ENCODE results near the gene CD4.
"Not testable (repeated sequence)": the region's sequence is repeated elsewhere in the genome, so short reads cannot be mapped to it uniquely, and the experiment has no call there.

Gene CD4

DNA sequence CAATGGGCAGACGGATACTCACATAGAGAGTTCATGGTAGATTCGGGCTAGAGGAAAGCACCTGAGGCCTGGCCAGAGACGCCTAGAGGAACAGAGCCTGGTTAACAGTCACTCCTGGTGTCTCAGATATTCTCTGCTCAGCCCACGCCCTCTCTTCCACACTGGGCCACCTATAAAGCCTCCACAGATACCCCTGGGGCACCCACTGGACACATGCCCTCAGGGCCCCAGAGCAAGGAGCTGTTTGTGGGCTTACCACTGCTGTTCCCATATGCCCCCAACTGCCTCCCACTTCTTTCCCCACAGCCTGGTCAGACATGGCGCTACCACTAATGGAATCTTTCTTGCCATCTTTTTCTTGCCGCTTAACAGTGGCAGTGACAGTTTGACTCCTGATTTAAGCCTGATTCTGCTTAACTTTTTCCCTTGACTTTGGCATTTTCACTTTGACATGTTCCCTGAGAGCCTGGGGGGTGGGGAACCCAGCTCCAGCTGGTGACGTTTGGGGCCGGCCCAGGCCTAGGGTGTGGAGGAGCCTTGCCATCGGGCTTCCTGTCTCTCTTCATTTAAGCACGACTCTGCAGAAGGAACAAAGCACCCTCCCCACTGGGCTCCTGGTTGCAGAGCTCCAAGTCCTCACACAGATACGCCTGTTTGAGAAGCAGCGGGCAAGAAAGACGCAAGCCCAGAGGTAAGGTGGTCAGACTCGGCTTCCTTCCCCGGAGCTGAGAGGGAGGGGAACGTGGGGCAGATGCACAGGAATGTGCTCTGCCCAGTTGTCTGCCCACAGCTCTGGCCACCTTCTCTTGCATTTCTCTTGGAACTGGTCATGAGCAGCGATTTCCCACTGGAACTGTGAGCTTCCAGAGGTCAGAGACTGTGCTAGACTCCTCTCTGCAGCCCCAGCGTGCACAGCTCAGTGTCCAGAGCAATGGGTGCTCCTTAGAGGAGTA, at the start of gene CD4:
Gene CD4, plus strand, starts transcription at position 557 of the 953 bp plus-strand sequence. CDS start 10,611 bp downstream, outside the sequence.
- DNase-seq (ENCODE audit: low read depth in 2 of 2) = peak; percentile 74 to 83

DNA sequence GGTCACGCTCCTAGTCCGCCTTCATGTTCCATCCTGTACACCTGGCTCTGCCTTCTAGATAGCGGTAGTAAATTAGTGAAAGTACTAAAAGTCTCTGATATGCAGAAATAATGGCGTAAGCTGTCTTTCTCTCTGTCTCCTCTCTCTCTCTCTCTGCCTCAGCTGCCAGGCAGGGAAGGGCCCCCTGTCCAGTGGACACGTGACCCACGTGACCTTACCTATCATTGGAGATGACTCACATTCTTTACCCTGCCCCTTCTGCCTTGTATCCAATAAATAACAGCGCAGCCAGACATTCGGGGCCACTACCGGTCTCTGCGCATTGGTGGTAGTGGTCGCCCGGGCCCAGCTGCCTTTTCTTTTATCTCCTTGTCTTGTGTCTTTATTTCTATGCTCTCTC, 47.2 kb upstream of the CD4 start:
- not testable (repeated sequence) for DNase-seq (ENCODE audit: low read depth in 2 of 2)

DNA sequence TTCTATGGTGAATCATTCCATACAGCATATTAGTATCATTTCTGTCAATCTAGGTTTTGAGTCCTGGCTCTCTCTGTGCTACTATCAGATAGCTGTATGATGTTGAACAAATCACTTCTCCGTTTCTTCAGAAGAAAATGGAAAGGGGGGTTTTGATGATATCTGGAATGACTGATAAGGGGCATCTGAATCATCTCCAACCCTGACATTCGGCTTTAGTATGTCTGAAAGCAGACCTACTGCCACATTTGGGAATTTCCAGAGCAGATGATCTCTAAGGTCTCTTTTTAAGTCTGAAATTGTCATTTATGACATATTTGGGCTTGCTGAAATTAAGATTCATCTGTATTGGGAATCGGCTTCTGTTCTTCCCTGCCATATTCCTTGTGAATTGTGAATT, 46.5 kb upstream of the CD4 start:
- no peak for DNase-seq (ENCODE audit: low read depth in 2 of 2)

DNA sequence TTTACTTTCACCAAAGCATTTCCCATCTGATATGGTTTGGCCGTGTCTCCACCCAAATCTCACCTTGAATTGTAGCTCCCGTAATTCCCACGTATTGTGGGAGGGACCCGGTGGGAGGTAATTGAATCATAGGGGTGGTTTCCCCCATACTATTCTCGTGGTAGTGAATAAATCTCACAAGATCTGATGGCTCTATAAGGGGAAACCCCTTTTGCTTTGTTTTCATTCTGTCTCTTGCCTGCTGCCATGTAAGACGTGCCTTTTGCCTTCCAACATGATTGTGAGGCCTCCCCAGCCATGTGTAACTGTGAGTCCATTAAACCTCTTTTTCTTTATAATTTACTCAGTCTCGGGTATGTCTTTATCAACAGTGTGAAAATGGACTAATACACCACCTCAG, 46.0 kb upstream of the CD4 start:
- not testable (repeated sequence) for DNase-seq (ENCODE audit: low read depth in 2 of 2)

DNA sequence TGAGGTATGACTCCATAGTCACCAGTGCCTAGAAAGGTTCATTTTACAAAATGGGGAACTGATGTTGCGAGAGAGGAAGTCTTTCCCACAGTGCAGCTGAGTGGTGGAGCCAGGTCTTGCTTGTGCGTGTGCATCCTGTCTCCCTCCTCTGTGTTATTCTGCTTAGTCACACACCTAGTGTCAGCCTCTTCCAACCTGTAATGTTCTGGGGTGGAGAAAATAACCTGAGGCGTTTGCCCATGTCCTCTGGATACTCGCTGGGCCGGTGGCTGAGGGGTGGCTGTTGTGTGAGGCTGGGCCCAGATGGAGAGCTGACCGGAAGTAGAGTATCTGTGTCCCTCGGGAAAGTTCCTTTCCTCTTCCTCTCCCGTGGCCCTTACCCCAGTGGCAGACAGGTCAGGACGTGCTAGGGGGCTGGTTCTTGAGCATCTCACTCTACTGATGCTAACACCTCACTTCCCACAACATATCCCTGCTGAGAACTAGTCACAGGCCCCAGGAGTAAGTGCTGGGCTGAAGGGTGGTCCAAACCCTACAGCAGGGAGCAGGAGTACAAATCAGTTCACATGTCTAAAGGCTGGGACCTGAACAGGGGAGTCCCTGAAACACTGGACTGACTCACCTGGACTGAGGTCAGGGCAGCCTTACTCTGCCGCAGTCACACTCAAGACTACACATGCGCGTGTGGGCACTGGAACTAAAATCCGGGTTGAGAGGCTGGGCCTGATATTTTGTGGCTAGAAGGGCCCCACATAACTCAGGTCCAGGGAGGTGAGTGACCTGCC, 43.4 kb upstream of the CD4 start:
- DNase-seq (ENCODE audit: low read depth in 2 of 2) = no peak

DNA sequence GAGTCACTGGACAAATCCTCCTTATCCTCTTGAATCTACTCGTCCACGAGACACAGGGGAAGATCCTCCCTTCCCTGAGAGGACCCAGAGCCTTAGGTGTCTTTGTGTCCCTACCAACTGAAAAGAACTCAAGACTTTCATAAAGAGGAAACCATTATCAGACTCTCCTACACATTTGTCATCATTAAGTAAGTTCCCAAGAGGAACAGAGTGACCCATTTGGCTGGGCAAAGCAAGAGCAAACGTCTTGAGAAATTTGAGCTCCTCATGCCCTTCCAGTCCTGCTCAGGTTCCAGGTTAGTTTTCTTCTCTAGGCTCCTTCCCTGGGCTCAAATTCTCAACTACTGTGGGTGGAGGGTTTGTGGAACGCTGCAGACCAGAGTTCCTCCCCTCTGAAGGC, 42.1 kb upstream of the CD4 start:
- DNase-seq (ENCODE audit: low read depth in 2 of 2) = no peak

DNA sequence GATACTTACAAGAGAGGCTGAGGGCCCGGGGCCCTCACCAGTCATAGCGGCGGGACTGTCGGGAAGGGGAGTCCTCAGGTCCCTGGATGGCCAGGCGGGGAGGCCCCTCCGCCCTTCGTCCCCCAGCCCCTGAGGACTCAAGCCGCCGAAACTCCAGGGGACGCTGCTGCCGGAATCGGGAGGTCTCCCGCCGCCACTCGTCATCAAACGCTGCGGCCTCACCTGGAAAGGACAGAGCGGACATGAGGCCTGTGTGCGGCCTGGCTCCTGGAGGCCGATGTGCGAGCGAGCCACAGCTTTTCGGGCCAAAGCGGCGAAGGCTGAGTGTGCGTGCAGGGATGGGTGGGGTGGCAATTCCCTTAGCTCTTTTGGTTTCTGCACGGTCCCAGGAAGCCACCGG, 40.6 kb upstream of the CD4 start:
- no peak for DNase-seq (ENCODE audit: low read depth in 2 of 2)

DNA sequence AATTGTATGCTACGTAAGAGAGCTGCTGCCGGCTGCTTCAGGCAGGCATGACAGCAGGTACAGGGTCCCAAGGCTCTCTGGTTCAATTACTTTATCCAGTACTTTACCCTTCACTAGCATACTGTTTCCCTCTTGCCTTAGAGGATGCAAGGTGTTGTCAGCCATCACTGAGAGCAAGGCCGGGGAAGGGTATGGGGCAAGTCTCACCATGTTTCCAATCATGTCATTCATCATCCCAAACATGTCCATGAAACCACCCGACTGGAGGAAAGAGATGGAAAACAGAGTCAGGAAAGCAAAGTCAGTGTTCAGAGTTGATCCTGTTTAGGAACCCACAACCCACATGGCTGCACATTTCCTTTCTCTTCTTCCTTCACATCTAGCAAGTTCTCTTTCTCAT, 38.8 kb upstream of the CD4 start:
- DNase-seq (ENCODE audit: low read depth in 2 of 2) = no peak

DNA sequence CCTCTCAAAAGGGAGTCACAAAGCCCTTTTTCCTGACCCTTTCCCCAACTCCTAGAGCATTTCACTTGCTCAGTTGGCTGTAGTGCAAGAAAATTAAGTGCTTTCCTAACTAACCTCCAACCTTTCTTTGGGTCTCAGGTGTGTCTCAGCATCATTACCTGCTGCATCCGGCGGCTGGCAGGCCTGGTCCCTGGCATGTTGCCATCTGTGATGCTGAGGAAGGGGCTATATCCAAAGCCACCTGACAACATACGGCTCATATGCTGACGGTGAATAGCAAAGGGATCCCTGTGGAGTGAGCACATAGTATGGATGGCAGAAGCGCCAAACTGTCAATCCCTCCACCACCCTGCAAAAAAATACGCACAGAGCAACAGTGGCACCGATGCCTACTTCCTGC, 37.6 kb upstream of the CD4 start:
- no peak for DNase-seq (ENCODE audit: low read depth in 2 of 2)

DNA sequence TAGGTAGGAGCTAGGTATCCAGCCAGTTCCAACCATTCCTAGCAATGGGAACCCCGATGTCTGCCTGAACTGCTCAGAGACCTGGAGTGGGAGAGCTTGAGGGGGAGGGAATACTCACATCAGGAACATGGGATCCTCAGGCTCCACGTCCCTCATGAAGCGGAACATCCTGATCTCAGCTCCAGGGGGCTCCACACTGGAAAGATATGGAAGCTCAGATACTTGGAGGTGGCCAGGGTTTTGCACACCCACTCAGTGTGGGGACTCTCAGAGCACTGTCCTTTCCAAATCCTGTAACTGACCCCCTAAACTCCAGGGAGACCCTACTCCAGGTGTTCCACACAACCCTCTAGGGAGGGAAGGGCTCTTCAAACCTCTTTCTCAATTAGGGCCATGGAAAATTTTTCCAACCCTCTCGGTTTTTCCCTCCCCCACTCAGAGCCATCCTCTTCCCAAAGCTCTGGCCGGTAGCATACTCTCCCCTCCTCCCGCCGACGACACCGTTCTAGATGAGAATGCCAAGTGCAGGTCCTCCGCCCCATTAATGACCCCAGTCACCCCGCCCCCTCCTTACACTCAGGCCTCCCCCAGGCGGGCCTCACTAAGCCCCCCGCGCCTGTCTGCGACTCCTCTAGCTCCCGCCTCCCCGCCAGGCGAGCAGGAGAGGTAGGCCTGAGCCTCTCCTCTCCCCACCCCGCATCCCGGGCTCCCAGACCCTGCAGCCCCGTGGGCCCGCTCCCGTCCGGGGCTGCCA, 37.0 kb upstream of the CD4 start:
- no peak for DNase-seq (ENCODE audit: low read depth in 2 of 2)

DNA sequence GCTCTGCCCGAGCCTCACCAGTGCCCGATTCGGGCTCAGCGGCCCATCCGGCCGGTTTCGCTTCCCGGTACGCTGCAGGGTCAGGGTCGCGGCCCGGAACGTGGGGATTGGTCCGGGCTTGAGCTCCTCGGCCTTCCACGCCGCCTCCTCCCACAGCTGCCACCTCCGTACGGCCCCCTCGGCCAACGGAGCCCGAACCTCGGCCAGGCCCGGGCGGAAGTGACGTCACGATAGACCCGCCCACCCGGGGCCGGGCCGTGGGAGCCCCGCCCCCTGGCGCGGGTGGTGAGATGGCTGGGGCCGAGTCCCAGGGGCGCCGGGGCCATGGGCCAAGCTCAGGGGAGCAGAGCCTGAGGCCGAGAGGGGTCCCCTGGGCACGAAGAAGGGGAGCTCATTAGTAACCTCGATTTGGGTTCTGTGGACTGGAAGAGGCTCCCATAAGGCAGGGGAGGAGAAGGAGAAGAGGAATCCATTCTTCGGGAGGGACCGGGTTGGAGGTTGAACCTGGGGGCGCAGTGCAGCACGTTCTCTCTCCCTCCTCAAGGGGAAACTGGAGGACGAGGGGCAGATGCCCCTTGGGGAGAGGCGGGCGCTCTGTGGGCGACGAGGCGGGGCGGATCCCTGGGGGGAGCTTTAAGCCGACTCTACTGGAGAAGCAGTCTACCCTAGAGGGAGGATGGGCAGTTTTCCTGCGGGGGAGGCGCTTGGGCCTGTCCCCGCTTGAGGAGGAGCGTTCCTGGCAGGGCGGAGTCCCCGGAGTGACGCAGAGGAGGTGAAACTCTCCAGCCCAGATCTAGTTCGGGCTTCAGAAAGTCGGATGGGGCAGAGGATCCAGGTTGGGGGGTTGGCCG, 36.2 kb upstream of the CD4 start, which contains the start of gene MLF2:
Gene MLF2, minus strand, starts transcription at position 221 of the 851 bp plus-strand sequence. CDS start 807 bp downstream, outside the sequence.
- peak; percentile 97 to 98 for DNase-seq (ENCODE audit: low read depth in 2 of 2)

DNA sequence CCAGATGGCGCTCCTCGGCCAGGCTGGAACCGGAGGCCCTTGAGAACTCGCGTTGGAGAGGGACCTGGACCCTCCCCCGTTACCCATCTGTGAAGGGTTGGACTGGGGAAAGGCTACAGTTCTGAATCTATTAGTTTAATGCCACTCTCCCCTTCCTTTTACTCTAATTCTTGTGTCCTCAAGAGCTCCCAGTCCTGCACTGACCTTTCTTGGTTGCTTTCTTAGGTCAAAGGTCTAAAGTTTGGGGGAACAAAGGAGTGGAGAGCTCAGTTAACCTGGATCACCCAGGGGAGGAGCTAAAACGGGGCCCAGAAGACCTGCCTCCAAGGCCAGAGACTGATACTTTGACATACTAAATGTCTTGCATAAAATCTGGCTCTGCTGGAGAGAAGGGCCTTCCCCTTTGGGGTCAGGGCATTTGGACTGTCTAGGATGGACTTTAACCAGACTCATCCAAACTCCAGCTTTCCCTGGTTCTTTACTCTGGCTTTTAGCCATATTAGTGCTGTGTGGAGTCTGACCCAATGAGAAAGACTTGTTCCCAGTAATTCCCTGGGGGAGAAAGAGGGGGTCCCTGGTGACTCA, 35.5 kb upstream of the CD4 start:
- DNase-seq (ENCODE audit: low read depth in 2 of 2) = no peak

DNA sequence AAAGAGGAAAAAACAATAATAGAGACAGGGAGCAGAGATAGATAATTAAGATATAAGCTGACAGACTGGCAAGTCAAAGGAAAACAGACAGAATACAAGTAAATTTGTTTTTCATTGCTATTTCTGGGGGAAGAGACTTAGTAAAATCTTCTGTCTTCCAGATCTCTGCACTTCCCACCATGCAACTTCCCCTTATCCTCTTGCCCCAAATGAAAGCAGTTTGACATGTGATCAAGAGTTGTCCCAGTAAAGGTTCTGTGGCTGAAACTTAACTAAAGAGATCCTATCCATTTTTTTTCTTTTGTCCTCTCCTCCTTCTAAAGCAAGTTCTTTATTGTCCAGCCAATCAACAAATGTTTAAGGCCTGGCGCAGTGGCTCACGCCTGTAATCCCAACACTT, 34.9 kb upstream of the CD4 start:
- DNase-seq (ENCODE audit: low read depth in 2 of 2) = no peak

DNA sequence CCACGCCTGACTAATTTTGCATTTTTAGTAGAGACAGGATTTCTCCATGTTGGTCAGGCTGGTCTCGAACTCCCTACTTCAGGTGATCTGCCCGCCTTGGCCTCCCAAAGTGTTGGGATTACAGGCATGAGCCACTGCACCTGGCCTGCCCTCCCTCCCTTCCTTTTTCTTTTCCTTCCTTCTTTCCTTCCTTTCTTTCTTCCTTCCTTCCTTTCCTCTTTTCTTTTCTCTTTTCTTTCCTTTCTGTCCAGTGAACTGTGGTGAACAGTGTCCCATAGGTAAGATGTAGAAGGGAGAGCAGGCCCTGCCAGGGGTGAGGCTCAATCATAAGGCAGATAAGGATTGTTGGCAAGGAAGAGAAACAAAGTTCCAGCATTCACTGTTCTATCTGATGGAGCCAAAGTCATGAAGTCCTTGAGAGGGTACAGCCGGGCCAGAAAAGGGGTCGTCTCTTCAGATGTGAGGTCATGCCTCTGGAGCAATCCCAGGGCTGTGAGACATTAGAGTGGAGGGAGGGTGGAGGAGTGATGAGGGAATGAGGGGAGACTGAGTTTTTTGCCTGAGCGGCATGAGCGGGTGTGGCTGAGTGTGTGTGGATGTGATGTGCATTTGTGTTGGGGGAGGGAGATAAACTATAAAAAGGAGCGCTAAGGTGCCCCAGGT, 32.2 kb upstream of the CD4 start:
- DNase-seq (ENCODE audit: low read depth in 2 of 2) = no peak

DNA sequence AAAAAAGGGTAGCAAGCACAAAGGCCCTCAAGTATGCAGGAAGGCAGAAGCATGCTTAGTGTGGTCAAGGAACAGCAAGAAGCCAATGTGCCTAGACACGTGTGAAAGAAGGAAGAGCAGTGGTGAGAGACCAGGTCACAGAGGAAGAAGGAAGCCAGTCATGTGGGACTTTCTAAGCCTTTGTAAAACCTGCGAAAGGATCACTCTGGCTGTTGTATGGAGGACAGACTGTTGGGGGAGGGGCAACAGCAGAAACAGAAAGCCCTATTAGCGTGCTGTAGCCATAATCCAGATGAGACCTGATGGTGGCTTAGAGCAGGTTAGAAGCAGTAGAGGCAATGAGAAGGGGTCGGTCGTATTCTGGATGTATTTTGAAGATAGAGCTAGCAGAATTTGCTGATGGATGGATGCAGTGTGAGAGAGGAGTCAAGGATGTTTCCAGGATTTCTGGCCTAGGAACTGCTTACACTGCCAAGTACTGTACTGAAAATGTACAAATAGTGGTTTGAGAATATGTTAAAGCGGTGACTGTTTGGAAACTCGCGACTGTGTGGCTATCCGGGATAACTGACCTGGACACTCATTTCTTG, 30.7 kb upstream of the CD4 start:
- no peak for DNase-seq (ENCODE audit: low read depth in 2 of 2)

DNA sequence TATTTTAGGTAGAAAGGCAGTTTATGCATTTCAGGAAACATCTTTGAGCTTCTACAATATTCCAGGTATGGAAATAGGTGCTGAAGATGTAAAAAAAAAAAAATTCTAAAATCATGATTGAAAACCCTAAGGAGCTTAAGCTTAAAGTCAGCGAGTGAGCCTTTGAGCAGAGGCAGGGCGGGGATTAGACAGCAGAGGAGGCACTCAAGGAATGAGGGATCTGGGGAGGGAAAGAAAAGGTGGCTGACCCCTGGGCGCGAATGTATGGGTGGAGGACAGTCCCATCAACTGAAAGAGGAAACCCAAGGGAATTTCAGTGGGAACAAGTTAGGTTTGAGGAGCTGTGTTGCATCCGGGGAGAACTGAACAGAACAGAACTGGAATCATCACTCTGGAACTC, 29.6 kb upstream of the CD4 start:
- DNase-seq (ENCODE audit: low read depth in 2 of 2) = no peak

DNA sequence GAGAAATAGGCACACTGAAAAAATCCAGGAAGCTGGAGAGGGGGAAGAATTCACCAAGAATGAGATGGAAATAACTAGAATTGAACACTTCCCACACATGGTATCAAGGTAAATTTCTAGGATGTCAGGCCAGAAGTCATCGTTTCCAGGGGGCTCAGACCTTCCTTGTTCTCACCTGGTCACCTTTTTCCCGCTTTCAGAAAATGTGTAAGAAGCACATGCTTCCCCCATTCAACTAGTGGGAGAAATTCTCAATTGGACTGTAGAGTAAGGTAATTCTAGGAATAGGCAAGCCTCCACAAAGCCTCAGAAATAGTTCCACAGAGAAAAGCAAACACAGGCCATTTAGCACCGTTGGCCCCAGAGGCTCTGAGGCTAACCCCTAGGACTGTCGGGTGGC, 25.9 kb upstream of the CD4 start:
- no peak for DNase-seq (ENCODE audit: low read depth in 2 of 2)

DNA sequence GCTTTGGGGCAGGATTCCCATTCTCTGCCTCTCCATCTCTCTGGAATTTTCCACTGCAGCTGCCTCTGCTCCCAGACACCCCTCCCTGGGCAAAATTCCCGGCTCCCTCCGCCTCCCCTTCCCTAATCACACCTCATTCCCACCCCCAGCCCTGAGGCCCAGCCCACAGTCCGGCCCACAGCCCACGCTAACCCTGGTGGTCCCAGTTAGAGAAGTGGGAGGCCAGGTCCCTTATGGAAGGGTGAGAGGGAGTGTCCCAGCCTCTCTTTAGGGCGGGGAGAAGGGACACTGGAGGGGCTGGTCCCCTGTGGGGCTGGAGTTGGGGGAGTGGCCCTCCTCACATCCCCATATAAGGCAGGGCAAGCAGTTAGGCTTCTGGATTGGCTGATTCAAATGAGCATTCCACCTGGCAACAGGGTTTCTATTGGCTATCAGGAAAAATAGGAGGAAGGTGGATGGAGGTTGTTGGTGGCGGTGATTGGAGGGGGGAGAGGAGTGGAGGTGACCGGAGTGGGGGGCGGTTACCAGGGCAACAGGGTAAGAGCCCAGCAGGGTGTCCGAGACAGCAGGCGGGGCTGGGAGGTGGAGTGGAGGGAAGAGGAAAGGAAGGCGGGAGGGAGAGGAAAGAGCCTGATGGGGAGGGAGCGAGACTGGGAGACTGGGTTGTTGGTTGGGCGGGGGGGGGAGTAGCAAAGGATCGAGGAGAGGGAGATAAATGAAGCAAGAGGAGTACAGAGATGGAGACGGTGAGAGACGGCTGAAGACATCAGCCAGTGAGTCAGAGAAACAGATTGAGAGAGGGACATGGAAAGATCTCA, 25.1 kb upstream of the CD4 start:
- no peak for DNase-seq (ENCODE audit: low read depth in 2 of 2)

All from stimulated activated CD4-positive, alpha-beta T cell treated with anti-CD3 and anti-CD28 coated beads, Interleukin-4, amount 100 ng/mL, for 48 hours (primary cell).